ENCODE measurements around the gene INPP5A. TPM values are rescaled to one million over a fixed set of nuclear protein-coding genes. Genes with fewer than 3 reads are reported as not detected.
A peak's percentile ranks its signal among the peaks of the same experiment; 100 is the strongest.

The INPP5A gene
- total and polyA plus RNA-seq, 2 of the 13 experiments (the other 11 are each of a cell fraction or from before 2014, with no cell fraction given), result 17.5 to 37.9 TPM

DNA sequence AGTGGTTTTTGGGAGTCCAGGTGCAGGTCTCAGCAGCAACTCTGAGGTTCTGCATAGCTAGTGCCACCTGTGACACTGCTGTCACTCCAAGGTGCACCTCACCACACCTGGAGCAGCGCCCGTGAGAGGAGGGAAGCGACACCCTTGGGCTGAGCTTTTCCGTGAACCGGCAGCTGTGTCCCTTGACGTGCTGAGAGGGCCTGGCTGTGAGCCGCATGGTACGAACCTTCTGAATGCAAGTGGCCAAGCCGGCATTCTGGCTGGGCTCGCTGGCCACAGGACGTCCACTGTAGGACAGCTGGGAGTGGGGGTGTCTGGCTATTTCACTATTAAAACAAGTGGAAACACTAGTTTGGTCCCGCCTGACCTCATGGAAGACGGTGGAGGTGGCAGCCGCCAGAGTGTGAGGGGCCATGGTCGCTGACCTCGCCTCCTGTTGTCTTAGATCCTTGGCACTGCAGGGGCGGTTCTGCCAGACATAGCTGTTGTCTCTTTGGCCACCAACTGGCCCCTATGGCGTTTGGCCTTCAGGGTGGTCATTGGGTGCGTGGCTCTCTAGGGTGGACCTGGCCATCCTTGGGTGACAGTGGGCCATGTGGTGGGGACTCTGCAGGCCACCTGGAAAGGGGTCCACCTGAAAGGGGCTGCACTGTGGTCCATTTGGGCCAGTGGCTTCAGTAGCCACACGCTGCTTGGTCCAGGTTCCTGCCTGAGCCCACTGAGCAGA, 12.9 kb downstream of the INPP5A start:
- no peaks in the 10 kb centered on the region for H3K27me3 ChIP-seq (ENCODE audit: control insufficient read depth in 1 of 2, insufficient read depth in 2 of 2, low read length in 2 of 2)
- FAIRE-seq (no peak), ATAC-seq (no peak), DNase-seq (ENCODE audit: low spot score) (no peak)
- ChIA-PET POLR2A (no interaction called here), CTCF (ENCODE audit: low intra/inter-chr PET ratio, low total read pairs) (no interaction called here)
- H4K20me1 ChIP-seq (ENCODE audit: insufficient read depth, low read length), result peaks cover 25% of the 10 kb centered on the region; the same call in 1 of the 2 replicates
- H2AFZ ChIP-seq (ENCODE audit: low read length), result no peak overlapping the region
- no peak overlapping the region for H3K4me2 ChIP-seq (ENCODE audit: low read depth, low read length)
- in situ Hi-C loops (cut with HindIII; ENCODE audit: extremely low pct_ligation_motif_present, low pct_unique_long_range_greater_than_20kb) (no loop called here), intact Hi-C loops (cut with micrococcal nuclease; ENCODE audit: unreplicated experiment) (no loop called here)
- H3K27ac ChIP-seq (ENCODE audit: extremely low read length, insufficient read depth, low read length), result no peak overlapping the region
- H3K79me2 ChIP-seq (ENCODE audit: insufficient read depth, low read length), result peaks cover 43% of the 10 kb centered on the region
- no peaks in the 10 kb centered on the region for H3K9me3 ChIP-seq (ENCODE audit: low read length)
- no TSS peak for BruUV-seq (replicated peaks)
- no peaks in the 10 kb centered on the region for H3K36me3 ChIP-seq (replicated peaks in 1 of 2; ENCODE audit: control insufficient read depth in 1 of 2, insufficient read depth in 2 of 2, low read length in 2 of 2)
- no peak for TF ChIP-seq ELF4 (CRISPR knock-in tag; IDR thresholded peaks at IDR 0.05; ENCODE audit: borderline replicate concordance)
- WGBS (ENCODE audit: low lambda C conversion rate), result 97% methylated on average over 16 of the region's 20 CpGs
- peaks cover 35% of the 10 kb centered on the region for H3K4me1 ChIP-seq (ENCODE audit: insufficient read depth, low read length)
- H3K4me3 ChIP-seq (replicated peaks in 1 of 3; ENCODE audit: insufficient read depth in 1 of 3, low read depth in 2 of 3, low read length in 3 of 3), result no peak overlapping the region
- H3K9ac ChIP-seq (ENCODE audit: insufficient read depth, low read depth, low read length), result no peak overlapping the region

- peaks cover 25% of the 10 kb centered on the region; the same call in 1 of the 2 replicates for H4K20me1 ChIP-seq (ENCODE audit: insufficient read depth, low read length)
Measured at GRCh38 chr10:132551093-132551807, 13.7 kb downstream of the INPP5A start.

More at GRCh38 chr10:132551093-132551807, 13.7 kb downstream of the INPP5A start:
- H3K9me3 ChIP-seq (ENCODE audit: low read length), result no peaks in the 10 kb centered on the region
- POLR2A ChIA-PET, result no interaction called here
- ATAC-seq (peak; percentile 33; the same call in 2 of the 3 replicates), DNase-seq (ENCODE audit: low spot score) (no peak), FAIRE-seq (no peak)
- 52% methylated on average over 11 of the region's 15 CpGs for WGBS (ENCODE audit: low lambda C conversion rate)
- peaks cover 29% of the 10 kb centered on the region for H3K4me1 ChIP-seq (ENCODE audit: insufficient read depth, low read length)
- peaks cover 43% of the 10 kb centered on the region for H3K79me2 ChIP-seq (ENCODE audit: insufficient read depth, low read length)
- in situ Hi-C loops (cut with HindIII; ENCODE audit: extremely low pct_ligation_motif_present, low pct_unique_long_range_greater_than_20kb), result no loop called here
- no TSS peak for BruUV-seq (replicated peaks)
- no peak overlapping the region for H3K9ac ChIP-seq (ENCODE audit: insufficient read depth, low read depth, low read length)
- intact Hi-C loops (cut with micrococcal nuclease; ENCODE audit: unreplicated experiment), result no loop called here
- H2AFZ ChIP-seq (ENCODE audit: low read length), result no peak overlapping the region
- CTCF ChIA-PET (ENCODE audit: low intra/inter-chr PET ratio, low total read pairs), result no interaction called here
- 0 out of 2 replicates have a peak overlapping the region, but pooled peaks have one; percentile 1 for H3K4me2 ChIP-seq (ENCODE audit: low read depth, low read length)
- TF ChIP-seq ELF4 (CRISPR knock-in tag; IDR thresholded peaks at IDR 0.05; ENCODE audit: borderline replicate concordance), result no peak
- TF ChIP-seq CTCF (CRISPR knock-in tag; IDR thresholded peaks at IDR 0.05), result peak; percentile 23; the same call in 1 of the 2 replicates
- TF ChIP-seq SOX5 (CRISPR knock-in tag; IDR thresholded peaks at IDR 0.05; ENCODE audit: borderline replicate concordance), result no peak
- no peak for TF ChIP-seq MBNL3 (CRISPR knock-in tag; conservative IDR thresholded peaks at IDR 0.05)
- H3K27me3 ChIP-seq (ENCODE audit: control insufficient read depth in 1 of 2, insufficient read depth in 2 of 2, low read length in 2 of 2), result no peaks in the 10 kb centered on the region
- peaks cover 0 to under 1% of the 10 kb centered on the region in 2 experiments; a peak in 1 of 5 replicates for H3K36me3 ChIP-seq (replicated peaks in 1 of 2; ENCODE audit: control insufficient read depth in 1 of 2, insufficient read depth in 2 of 2, low read length in 2 of 2)
- no peak overlapping the region for H3K27ac ChIP-seq (ENCODE audit: extremely low read length, insufficient read depth, low read length)
- H3K4me3 ChIP-seq (replicated peaks in 1 of 3; ENCODE audit: insufficient read depth in 1 of 3, low read depth in 2 of 3, low read length in 3 of 3), result no peak overlapping the region

Measured in HepG2 (cell line).